SIG-M5 (cell line): ENCODE data around the gene SLC22A8.
"Not testable (repeated sequence)": the region's sequence is repeated elsewhere in the genome, so short reads cannot be mapped to it uniquely, and the experiment has no call there.

Experiments used
- DNase-seq: peaks from one replicate; lab custom pipeline; 2025; lab: John Stamatoyannopoulos, UW

SLC22A8 gene

GRCh38 chr11:62985041-62985750, 30.4 kb downstream of the SLC22A8 start:
- DNase-seq: no peak

- DNase-seq: no peak
These were observed 31.1 kb downstream of the SLC22A8 start, which contains the start of gene SLC22A6 for GRCh38 chr11:62984451-62984991. TSS of gene SLC22A6 (minus strand) at chr11:62984967. CDS start at chr11:62984690, 277 bp downstream.

- no peak for DNase-seq
These were observed 32.0 kb downstream of the SLC22A8 start for GRCh38 chr11:62983536-62984199.

- no peak for DNase-seq
These were observed 33.9 kb downstream of the SLC22A8 start for GRCh38 chr11:62981743-62982142.

GRCh38 chr11:62980133-62980760, 35.4 kb downstream of the SLC22A8 start:
- no peak for DNase-seq

GRCh38 chr11:62976109-62976508, 39.5 kb downstream of the SLC22A8 start:
- DNase-seq: no peak

- DNase-seq: no peak
These were observed 40.7 kb downstream of the SLC22A8 start for GRCh38 chr11:62974848-62975522.

GRCh38 chr11:62965574-62965973, 50.1 kb downstream of the SLC22A8 start:
- no peak for DNase-seq

GRCh38 chr11:62962391-62962790, 53.2 kb downstream of the SLC22A8 start:
- DNase-seq: no peak

GRCh38 chr11:62961017-62961570, 54.5 kb downstream of the SLC22A8 start:
- DNase-seq: no peak

- no peak for DNase-seq
These were observed 56.1 kb downstream of the SLC22A8 start for GRCh38 chr11:62959422-62959980.

- no peak for DNase-seq
These were observed 56.9 kb downstream of the SLC22A8 start for GRCh38 chr11:62958547-62959421.

- no peak for DNase-seq
These were observed 58.5 kb downstream of the SLC22A8 start for GRCh38 chr11:62957147-62957546.

GRCh38 chr11:62954478-62954877, 61.2 kb downstream of the SLC22A8 start:
- no peak for DNase-seq

GRCh38 chr11:62953811-62954210, 61.8 kb downstream of the SLC22A8 start:
- no peak for DNase-seq

- DNase-seq: no peak
These were observed 66.8 kb downstream of the SLC22A8 start for GRCh38 chr11:62948765-62949320.

GRCh38 chr11:62945538-62945937, 70.1 kb downstream of the SLC22A8 start:
- DNase-seq: not testable (repeated sequence)
